NCI-H2107 treated with DMSO at 0.1 percent for 48 hours (cell line): ENCODE results near the gene NSUN4.

Experiments used
- DNase-seq: peaks from one replicate; lab custom pipeline; 2025; ENCODE audit not compliant: unreplicated experiment; lab: John Stamatoyannopoulos, UW

NSUN4 gene

GRCh38 chr1:46404482-46405196 is 64.0 kb downstream of the NSUN4 start:
- no peak for DNase-seq

DNA sequence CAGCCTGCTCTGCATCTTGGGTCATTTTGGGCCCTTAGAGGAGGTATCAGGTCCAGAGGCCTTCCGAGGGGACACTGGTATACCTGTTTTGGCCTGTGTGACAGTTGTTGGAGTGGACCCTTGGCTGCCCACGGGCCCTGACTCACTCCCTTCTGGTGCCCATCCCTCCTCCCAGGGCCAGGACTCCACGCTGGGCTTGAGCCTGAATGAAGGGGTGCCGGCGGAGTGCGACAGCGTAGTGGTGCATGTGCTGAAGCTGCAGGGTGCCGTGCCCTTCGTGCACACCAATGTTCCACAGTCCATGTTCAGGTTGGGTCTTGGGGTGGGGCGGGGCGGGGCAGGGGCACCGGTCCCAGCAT is 64.6 kb downstream of the NSUN4 start:
- no peak for DNase-seq

DNA sequence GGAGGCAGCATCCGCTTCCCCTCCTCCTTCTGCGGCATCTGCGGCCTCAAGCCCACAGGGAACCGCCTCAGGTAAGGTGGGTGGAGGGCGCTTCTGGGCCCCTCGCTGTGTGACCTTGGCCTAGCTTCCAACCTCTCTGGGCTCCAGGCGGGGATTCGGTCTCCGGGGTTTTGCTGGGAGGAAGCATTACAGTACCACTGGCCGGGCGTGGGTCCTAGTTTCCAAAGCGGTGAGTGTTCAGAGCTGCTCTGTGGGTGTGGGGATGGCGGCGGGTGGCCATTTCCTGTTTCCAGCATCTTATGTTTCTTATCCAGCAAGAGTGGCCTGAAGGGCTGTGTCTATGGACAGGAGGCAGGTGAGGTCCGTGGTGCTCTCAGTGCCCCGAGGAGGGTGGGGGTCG is 65.1 kb downstream of the NSUN4 start:
- DNase-seq = no peak

DNA sequence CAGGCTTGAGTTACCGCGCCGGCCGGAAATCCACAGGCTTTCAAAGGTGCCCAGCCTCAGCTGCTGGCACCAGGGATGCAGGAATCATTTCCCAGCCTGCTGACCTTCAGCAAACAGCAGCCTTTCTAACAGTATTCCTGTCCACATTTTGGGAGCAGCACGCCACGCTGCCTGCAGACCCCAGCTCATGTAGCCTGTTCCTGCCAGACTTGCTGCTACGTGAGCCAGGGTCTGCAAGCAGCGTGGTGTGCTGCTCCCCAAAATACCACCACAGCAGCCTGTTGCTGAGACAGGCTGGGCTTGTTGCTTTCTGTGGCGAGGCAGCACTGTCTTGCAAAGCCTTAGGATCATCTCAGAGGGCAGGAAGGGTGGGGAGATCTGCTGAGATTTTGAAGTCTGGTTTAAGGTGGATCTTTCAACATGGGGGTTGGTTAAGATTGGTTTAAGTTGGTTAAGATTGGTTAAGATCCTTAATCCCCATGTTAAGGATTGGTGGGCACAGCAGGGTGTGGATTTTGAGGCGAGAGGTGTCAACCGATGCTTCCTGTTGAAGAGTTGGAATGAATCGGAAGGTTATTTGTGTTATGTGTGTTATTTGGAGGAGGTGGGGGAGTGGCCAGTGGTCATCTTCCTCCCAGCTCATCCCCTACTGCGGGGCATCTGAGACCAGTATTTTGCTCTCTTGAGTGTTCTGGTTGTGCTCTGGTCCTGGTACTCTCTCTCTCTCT is 66.4 kb downstream of the NSUN4 start:
- DNase-seq = no peak

GRCh38 chr1:46407636-46408035 is 67.0 kb downstream of the NSUN4 start:
- DNase-seq = no peak

GRCh38 chr1:46408356-46409062 is 67.9 kb downstream of the NSUN4 start:
- no peak for DNase-seq

DNA sequence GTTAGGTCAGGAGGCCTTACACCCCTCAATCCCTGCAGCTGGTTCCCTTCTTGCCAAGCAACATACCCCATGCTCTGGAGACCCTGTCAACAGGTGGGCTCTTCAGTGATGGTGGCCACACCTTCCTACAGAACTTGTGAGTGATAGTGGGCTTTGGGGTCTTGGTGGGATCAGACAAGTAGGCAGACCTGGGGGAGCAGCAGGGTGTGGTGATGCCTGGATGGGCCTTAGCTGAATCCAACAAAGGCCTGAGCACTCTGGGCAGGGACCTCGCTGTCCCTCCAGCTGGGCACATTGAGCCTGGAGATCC is 68.4 kb downstream of the NSUN4 start:
- DNase-seq = no peak

- DNase-seq = no peak
Observed at GRCh38 chr1:46410156-46411009, 69.8 kb downstream of the NSUN4 start.

DNA sequence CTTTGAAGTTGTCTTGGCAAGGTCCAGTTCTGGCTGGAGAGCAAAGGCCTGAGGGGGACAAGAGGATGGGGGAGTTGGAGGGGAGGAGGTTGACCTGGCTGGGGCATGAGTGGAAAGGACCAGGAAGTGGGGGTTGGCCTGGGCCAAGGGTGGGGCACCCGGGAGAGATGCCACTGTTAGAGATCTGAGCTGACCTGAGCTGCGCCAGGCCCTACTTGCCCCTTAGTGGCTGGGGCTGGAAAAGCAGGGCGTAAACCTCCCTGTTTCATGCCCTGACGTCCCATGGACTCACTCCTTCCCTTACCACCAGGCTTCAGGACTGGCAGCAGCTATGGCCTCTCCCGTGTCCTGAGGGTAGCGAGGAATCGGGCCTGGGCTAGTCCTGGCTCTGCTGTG is 70.4 kb downstream of the NSUN4 start:
- no peak for DNase-seq
